Melanocyte of skin (primary cell): ENCODE measurements around the gene CRYBA2. TPM values are rescaled to one million over a fixed set of nuclear protein-coding genes. Genes with fewer than 3 reads are reported as not detected.

Source experiments
- small RNA-seq, 2 donors: library from RNA; depleted of rRNA; stranded (forward); fragments of <200 nt; gene quantifications; one replicate each; pipeline ENCODE3, GENCODE V24; 2012
- total RNA-seq, 2 donors: library from RNA; depleted of rRNA; stranded (reverse); fragments of >200 nt; gene quantifications; 2 replicates each; pipeline ENCODE4 v1.2.3, GENCODE V29; 2012

The CRYBA2 gene
- under 1 TPM in 1 of 2 donors, not detected in 1; 0.34 TPM for total RNA-seq

GRCh38 chr2:218993345-218994315 is at the start of gene CRYBA2:
Gene CRYBA2 (minus strand): TSS chr2:218993422. CDS start chr2:218993176, 246 bp downstream.

GRCh38 chr2:219041252-219041651 is 48.0 kb upstream of the CRYBA2 start, which contains the start of gene CFAP65:
Gene CFAP65 (minus strand): TSS chr2:219041516. CDS start chr2:219039048, 2,468 bp downstream.

GRCh38 chr2:218985021-218985324 is 8.2 kb downstream of the CRYBA2 start, which contains the start of gene FEV:
Gene FEV (minus strand): TSS chr2:218985184. CDS start chr2:218985075, 109 bp downstream.

GRCh38 chr2:218959141-218959731 is 34.0 kb downstream of the CRYBA2 start, which contains the start of gene CDK5R2:
Gene CDK5R2 (plus strand): TSS chr2:218959666. CDS start chr2:218959821, 155 bp downstream.

Small RNA genes within 50 kb of the gene (small RNA-seq; reads per million reads assigned to genes)
- gene MIR375 = 0.99 to 1.5 reads per million in 2 donors

Other genes with a start within 250 kb of the CRYBA2 start
- 100 to 1,000 TPM; 184 to 304 TPM for gene CYP27A1, start 211.3 kb downstream of the CRYBA2 start, total RNA-seq
- not detected for gene PRKAG3, start 161.6 kb downstream of the CRYBA2 start, total RNA-seq
- 1 to 10 TPM in 1 of 2 donors, under 1 TPM in 1; 0.34 to 1.7 TPM for gene WNT6, start 133.6 kb downstream of the CRYBA2 start, total RNA-seq
- under 1 TPM in 1 of 2 donors, not detected in 1; 0.34 TPM for gene WNT10A, start 112.6 kb downstream of the CRYBA2 start, total RNA-seq
- not detected for gene CDK5R2, start 33.8 kb downstream of the CRYBA2 start, total RNA-seq
- not detected for gene FEV, start 8.2 kb downstream of the CRYBA2 start, total RNA-seq
- under 1 TPM in 1 of 2 donors, not detected in 1; 0.34 TPM for gene CFAP65, start 48.1 kb upstream of the CRYBA2 start, total RNA-seq
- under 1 TPM in 1 of 2 donors, not detected in 1; 0.34 TPM for gene IHH, start 67.5 kb upstream of the CRYBA2 start, total RNA-seq
- gene NHEJ1, start 167.4 kb upstream of the CRYBA2 start, total RNA-seq = 10 to 100 TPM; 26.8 to 29.6 TPM
- 1 to 10 TPM in 1 of 2 donors, under 1 TPM in 1; 1.00 to 1.4 TPM for gene SLC23A3, start 176.6 kb upstream of the CRYBA2 start, total RNA-seq
- gene CNPPD1, start 183.5 kb upstream of the CRYBA2 start, total RNA-seq = 10 to 100 TPM; 26.6 to 27.9 TPM
- gene RETREG2, start 184.9 kb upstream of the CRYBA2 start, total RNA-seq = 10 to 100 TPM; 64.6 to 99.8 TPM
- 10 to 100 TPM; 13.7 to 24.8 TPM for gene ZFAND2B, start 213.4 kb upstream of the CRYBA2 start, total RNA-seq
- 10 to 100 TPM; 44.7 to 90.9 TPM for gene ABCB6, start 225.5 kb upstream of the CRYBA2 start, total RNA-seq
- gene ATG9A, start 236.2 kb upstream of the CRYBA2 start, total RNA-seq = 10 to 100 TPM; 54.7 to 63.6 TPM
- gene ANKZF1, start 236.4 kb upstream of the CRYBA2 start, total RNA-seq = 10 to 100 TPM; 12.7 to 22.0 TPM